ENCODE results near the gene WNT9B.

The WNT9B gene, protein sequence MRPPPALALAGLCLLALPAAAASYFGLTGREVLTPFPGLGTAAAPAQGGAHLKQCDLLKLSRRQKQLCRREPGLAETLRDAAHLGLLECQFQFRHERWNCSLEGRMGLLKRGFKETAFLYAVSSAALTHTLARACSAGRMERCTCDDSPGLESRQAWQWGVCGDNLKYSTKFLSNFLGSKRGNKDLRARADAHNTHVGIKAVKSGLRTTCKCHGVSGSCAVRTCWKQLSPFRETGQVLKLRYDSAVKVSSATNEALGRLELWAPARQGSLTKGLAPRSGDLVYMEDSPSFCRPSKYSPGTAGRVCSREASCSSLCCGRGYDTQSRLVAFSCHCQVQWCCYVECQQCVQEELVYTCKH

DNA sequence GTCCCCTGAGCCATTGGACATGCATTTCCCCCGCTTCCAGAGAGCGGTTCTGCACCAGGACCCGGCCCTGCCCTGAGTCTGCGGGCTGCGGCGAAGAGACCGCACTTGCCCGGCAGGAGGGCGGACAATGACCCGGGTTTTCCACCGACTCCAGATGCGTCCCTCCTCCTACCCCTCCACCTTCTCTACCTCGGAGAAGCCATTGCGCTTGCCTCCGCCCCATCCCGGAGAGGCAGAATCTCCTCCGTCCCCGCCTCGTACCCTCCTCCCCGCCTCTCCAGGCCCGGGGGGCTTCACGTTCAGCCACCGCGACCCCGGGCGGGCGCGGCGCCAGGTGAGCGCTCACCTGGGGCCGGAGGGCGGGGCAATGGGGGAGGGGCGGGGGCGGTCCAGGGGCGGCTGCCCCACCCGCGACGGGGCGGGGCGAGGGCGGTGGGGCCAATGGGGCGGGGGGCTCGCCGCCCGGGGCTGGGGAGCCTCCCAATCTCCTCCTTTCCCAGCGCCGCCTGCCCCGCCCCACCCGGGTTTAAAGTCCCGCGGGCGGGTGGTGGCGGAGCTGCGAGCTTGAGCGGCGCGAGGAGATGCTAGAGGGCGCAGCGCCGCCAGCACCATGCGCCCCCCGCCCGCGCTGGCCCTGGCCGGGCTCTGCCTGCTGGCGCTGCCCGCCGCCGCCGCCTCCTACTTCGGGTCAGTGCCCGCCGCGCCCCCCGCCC lies at the start of gene WNT9B:
Gene WNT9B, plus strand, starts transcription at position 555 of the 713 bp plus-strand sequence. Its CDS starts 56 bp downstream, at position 611.
- DNase-seq (ENCODE audit: low read depth) = no peak

DNA sequence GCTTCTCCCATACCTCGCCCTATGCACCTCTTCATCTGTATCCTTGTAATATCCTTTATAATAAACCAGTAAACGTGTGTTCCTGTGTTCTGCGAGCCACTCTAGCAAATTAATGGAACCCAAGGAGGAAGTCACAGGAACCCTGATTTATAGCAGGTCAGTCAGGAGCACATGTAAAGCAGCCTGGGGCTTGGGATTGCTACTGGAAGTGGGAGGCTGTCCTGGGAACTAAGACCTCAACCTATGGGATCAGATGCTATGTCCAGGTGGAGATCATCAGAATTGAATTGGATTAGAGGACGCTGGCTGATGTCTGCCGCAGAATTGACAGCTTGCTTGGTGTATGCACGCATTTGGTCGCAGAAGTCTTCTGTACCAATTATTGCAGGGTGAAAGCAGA lies 48.6 kb upstream of the WNT9B start:
- no peak for DNase-seq (ENCODE audit: low read depth)

DNA sequence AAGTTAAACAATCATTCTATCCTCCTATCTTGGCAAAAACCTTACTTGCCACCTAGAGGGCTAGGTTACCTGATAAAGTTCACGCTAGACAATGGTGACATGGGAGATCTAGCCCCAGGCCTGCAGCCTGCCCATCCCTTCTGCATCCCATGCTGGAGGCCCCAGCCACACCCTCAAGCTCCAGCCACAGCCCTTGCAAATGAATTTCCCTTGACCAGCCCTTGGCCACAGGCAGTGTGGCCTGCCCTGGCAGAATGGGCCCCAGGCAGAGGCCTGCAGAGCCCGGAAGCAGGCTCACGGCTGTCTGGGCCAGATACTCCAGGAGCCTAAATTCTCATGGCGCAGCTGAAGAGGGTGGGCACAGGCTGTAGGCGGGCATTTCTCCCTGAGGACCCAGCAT lies 47.8 kb upstream of the WNT9B start:
- no peak for DNase-seq (ENCODE audit: low read depth)

DNA sequence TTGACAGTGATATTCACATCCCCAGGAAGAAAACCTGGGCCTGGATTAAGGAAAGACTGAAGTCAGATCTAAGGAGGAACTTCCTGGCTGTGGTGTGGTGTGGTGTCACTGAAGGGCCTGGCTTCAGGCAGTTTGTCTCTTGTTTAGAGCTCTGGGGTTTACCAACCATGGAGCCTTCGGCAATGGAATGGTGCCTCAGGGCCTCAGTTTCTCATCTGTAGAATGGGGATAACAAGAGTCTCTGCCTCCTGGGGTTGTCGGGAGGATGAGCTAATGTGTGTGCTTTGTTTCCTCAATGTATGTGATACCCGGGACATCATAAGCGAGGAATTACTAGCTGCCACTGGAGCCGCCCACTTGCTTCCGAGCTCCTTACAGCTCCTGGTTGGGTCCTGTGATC lies 45.6 kb upstream of the WNT9B start:
- DNase-seq (ENCODE audit: low read depth) = no peak

DNA sequence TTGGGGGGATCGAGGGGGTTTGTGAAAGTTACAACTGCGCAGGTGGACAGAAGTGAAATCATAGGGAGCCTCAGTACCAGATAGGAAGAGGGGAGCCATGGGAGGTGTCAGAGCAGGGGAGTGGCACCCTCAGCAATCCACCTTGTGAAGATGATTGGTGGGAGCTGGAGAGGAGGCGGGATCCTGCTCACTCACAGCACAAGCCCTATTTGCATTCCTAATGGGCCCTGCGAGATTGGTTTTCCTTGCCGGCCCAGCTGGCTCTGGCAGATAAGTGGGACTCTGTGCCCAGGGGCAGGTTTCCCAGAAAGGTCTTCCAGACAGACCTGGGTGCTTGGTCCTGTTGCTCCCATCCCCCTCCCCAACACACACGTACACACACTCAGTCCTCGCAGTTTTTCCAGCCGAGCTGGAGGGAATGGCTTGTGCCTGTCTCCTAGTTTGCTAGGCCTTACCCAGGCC lies 42.2 kb upstream of the WNT9B start:
- DNase-seq (ENCODE audit: low read depth) = no peak

DNA sequence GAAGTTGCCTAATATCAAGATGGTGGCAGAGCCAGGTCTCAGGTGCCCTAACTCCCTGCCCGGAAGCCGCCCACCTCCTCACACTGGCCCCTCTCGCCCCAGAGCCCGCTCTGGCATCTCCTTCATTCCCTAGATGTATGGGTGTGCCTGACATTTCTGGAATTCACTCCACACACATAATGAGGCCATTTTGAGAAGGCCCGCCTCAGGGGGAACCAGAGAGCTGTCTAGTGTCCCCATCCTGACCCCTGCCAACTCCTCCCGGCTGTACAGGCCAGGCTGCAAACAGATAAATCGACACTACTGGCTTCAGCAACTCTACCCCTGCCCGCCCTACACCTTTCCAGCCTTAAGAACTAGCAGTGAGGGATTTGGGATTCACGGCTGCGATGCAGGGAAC lies 40.5 kb upstream of the WNT9B start:
- DNase-seq (ENCODE audit: low read depth) = no peak

DNA sequence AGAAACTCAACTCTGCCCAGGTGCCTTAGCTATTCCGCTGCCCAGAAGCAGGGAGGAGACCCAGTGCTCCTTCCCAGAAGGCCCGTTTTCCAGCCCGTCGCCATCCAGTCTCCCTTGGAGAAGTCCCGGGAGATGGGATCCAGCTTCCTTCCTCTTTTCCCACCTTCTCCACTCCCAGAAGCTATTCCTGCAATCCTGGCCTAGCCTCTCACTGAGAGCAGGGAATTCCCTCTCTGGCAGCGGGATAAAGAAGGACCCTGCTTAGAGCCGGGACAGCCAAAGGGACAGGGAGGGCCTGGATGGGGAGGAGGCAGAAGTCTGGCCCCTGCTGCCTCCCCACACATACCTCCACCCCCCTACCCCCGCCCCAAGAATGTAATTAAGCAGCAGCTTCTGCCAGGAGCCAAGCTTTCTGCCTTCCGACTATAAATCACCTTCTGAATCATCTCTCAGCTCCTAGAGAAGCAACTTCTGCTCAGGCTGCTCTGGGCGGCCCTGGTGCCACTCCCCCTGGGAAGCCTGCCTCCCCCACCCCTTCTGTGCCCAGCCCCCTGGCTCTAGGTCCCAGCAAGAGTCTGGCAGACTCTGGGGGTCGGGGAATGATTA lies 39.3 kb upstream of the WNT9B start:
- DNase-seq (ENCODE audit: low read depth) = no peak

DNA sequence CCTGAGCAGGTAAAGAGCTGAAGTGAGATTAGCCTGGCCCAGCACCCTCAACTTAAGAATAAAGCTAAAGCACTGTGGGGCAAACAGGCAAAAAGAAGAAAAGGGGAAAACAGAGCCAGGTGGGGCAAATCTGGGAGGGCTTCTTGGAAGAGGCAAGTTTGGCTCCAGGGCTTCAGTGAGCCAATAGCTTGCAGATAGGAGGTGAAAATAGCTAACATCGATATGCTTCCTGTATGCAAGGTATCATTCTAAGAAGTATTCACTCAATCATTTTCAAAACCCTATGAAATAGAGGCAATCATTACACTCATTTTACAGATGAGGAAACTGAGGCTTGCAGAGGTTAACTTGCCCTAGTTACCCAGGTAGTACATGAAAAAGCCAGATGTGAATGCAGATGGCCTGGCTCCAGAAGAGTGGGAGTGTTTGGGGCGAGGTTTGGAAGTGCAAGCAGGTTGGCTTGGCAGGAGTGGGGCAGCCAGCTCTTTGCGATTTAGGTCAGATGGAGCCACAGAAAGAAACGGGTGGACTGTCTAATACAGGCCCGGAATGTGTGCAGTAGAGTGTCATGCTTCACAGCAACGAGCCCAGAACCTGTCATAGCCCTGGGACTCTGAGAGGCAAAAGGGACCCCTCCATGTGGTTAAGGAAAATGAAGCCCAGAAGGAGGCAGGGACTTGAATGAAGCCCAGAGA lies 38.6 kb upstream of the WNT9B start:
- DNase-seq (ENCODE audit: low read depth) = no peak

DNA sequence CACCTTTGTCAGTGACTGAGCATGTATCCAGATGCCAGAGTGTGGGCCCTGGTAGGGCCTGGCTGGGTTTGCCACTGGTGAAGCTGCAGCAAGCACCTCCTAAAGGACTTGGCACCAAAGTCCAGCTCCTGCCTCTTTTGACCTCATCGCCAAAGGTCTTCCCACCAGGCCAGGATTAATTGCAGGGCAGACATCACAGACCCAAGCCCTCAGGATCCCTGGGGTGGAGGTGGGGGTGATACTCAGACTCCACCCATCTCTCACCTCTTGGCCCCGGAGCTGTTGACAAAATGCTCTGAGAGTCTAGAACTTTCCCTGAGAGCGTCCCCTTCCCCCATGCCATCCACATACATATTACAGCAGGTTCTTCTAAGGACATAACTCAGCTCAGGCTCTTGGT lies 37.5 kb upstream of the WNT9B start:
- no peak for DNase-seq (ENCODE audit: low read depth)

DNA sequence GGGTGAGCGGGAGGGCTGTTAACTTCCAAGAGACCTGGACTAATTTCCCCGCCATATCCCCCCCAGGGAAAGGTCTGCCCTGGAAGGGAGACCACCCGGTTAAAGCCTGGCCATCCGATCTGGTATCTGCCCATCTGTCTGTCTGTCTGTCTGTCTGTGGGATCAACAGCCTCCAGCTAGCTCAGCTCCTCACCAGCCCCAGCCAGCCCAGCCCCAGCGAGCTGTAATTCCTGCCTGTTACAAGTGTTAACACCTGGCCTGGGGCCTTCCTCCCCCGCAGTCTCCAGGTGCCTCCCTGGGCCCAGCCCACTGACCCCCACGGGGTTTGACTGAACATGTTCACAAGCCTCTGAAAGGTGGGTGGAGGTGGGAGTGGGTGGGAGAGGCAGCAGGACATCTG lies 36.9 kb upstream of the WNT9B start:
- no peak for DNase-seq (ENCODE audit: low read depth)

DNA sequence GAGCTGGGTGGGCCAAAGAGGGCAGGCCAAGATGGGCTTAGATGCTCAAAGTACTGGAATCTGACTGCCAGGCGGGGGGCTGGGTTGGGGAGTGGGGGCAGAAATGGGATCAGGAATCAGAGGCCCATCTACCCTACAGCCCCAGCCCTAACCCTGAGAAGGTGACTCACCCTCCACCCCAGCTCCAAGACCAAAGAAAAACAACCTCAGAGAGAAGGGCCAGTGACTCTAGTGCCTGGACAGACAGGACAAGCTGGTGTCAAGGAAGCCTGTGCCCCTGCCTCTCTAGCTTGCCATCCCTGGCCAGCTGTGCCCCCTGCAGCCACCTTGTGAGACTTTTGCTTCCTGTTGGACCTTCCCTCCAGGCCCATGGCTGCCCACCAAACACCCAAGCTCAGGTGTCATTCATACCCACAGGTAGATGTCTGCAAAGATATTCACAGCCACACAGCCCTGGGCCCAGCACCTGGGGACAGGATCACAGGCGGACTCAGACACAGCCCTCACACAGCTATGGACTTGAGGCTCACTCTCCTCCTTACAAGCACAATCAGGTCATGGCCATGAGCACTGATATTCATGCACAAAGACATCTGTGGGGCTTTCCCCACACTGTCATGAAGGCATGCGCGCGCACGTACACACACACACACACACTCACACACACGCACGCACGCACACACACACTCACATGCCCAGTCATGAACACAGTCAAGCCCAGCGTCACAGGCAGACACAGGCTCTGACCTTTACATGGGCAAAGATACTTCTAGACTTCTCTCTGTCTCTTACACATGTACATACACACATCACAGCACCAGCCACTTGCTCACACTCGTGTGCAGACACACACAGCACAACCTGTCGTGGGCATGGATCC lies 35.7 kb upstream of the WNT9B start:
- no peak for DNase-seq (ENCODE audit: low read depth)

DNA sequence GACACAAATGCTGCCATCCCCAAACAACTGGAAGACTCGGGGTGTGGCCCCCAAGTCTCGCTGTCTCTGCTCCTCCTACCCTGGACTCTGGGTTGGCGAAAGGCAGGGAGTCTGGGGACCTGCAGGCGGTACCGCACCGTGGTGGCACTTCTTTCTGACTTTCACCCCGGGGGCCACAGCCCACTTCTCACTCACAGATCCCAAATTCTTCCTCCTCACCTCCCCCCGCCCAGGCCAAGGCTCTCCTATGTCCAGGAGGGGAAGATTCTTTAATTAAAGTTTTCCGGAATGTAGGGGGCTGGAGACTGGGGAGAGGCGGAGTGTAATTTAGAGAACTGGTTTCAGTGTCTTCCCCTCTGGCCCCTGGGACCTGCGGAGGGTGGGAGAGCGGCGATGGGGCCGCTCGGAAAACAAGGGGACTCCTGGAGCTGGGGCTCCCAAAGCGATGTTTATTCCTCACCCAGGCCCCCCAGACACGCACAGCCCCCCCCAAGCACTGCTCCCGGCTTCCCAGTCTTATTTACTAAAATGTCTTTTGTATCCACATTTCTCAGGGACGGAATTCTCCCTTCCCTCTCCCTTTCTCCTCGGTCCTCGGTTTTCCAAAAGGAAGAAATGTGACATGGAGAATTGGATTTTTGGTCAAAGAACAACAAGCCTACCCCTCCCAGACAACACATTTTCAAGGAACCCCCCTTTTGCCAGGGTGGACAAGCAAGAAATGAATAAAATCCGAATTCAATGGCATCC lies 34.1 kb upstream of the WNT9B start:
- DNase-seq (ENCODE audit: low read depth) = no peak

DNA sequence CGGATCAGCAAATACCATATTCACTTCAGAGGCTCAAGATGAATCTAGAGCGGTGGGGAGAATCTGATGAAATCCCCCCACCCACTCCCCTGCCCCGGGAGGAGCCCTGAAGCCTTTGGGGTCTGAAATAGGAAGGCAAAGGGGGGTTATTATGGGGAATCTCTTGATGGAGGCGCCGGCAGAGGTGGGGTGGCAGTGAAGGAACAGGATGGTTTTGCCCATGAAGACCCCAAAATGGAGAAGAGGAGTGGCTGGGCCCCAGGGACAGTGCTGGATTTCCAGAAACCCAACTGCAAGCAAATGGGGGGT lies 33.5 kb upstream of the WNT9B start:
- no peak for DNase-seq (ENCODE audit: low read depth)

DNA sequence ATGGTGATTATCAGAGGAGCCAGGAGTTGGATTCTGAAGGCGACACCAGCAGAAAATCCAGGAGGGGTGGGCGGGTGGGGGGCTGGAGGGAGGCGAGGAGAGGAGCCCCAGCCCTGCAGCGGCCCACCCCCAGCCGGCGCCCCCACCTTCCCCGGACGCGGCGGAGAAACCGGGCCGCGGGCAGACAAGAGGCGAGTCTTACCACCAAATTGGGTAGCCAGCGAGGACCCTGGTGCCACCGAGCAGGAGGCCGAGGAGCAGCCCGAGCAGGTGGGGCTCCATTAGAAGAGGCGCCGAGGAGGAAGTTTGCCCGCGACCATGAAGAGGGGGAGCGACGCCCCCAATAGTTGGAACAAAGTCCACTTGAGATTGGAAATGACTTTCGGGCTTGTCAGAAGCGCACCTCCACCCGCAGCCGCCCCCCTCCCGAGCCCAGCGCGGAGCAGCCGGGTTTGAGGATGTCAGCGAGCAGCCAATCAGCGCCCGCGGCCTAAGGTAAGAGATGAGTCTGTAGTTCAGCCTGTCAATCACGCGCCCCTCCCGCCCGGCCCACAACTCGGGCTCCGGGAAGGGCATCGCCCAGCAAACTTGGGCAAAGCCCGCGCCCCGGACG lies 33.0 kb upstream of the WNT9B start, which contains the start of gene WNT3:
Gene WNT3, minus strand, starts transcription at position 377 of the 613 bp plus-strand sequence. Its CDS starts 95 bp downstream, at position 282.
- DNase-seq (ENCODE audit: low read depth) = no peak

DNA sequence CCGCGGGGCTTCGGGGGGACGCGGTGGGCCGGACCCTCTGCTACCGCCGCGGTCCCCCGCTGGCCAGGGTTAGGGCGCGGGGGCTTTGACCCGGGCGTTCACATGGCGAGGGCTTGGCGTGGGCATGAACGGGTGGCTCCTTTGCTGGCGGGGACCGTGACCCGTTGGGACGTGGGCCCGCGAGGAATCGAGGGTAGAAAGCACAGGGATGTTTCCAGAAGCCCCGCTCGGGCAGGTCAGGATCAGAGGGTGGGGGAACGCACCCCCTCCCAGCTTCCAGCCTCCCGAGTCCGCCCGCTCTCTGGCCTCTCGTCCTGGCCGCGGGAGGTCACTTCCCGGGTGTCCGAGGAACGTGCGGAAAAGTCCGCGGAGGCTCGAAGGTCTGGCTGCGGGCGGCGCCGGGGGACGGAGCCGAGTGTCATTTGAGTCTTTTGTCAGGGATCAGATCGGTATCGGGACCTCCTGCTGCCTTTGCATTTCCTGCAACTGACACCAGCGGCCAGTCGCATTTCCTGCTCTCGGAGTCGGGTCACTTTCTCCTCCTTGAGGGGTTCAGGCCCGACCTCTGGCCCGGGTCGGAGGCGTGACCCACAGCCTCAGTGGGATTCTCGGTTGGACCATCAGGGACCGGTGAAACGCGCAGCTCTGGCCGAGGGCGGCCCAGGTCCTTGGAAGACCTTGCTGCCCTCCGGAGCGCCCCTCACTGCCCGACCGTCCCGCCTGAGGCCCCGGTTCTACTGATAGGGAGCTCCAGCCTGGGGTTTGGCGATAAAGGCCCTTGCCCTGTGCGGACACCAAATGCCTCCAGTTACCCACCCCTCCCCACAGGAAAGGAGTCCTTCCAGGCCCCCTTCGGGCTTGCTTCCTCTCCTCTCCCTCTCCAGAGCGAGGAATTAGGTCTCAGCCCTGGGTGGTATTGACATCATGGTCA lies 32.2 kb upstream of the WNT9B start:
- no peak for DNase-seq (ENCODE audit: low read depth)

DNA sequence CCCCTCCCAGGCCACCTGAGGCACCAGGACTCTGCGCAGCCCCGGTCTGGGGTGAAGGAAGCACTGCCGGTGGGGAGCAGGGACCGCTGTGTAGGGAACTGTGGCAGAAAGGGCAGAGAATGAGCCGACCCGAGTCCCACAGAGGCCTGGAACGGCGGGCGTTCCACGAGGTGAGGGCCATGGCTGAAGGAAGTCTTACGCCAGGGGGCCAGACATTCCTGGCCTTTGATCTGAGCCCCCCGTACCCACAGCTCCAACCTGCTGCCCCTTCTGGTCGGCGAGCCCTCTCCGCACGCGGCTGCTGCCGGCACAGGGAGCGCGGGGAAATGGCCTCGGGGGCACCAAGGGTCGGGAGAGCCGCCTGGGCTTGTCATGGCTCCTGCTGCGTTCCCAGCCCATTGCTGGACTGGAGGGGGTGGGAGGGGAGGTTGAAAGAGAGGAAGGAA lies 31.5 kb upstream of the WNT9B start:
- DNase-seq (ENCODE audit: low read depth) = no peak

DNA sequence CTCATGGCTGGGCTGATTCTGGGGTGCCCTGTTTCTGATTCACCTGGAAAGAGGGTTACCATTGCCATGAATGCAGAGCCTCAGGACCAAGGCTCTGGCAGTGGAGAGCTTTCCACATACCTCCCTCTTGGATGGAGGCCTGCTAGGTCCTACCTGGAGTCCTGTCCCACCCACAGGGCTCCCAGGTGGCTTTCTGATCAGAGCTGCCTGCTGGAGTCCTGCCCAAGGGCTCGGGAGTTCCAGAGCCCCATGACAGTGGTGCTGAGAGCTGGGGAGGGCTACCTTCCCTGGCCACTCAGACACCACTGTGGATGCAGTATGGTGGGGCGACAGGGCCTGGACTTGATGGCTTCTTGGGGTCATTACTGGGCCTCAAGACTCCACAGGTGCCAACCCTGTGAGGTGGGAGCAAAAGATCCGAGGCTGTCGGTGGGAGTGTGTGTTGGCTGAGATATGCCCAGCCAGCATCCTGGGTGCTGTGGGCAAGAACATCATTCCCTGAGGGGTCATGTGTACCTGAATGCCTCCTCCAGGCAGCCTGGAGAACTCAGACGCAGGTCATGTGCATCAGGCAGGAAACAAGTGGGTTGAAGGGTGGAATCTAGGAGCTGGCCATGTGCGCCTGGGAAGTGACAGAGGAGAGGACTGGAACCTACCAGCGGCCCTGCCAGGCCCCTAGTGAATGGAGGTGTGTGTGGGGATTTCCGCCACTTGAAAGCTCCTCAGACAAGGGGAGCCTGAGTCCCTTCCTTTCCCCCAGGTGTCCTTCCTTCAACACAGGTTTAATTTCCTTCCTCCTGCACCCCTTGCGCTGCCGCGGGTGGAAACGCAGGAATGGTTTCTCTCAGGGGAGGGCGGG lies 30.6 kb upstream of the WNT9B start:
- DNase-seq (ENCODE audit: low read depth) = no peak
